Measurements from ENCODE around the gene ZNF697. TPM values are rescaled to one million over a fixed set of nuclear protein-coding genes. Genes with fewer than 3 reads are reported as not detected.

The ZNF697 gene
- polyA plus RNA-seq, 1 donor (not counting 4 experiments of a cell fraction or from before 2014, with no cell fraction given), result 4.7 TPM

DNA sequence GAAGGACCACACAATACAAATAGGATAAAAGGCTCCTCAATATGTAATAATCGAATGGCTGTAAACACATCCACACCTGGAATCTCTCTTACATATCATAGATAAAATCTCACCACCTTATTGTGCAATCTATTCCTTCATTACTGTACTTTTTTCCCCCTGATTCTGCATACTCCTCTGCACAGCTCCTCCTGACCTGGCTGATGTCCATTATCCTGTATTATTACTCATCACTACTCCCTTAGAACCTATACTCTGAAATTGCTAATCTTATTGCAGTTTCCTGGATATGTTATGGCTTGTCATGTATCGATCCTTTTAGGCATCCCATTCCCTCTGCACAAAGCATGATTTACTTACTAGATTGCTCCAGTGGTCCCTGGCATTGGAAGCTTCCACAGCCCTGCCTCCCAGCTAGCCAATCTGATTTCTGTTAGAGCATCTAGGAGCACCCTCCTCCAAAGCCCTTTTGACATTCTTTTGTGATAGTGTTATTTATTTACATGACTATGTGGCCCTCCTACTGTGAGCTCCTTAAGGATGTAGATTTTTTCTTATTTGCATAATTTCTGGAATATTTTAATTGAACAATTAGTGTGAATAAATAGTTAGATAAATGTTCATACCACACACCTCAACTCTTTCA, 39.5 kb upstream of the ZNF697 start:
- peak overlapping the region; percentile 81 for H3K27ac ChIP-seq (ENCODE audit: control insufficient read depth, insufficient read depth, low read length)
- FAIRE-seq, result peak; percentile 43

GRCh38 chr1:119686661-119687060, 38.6 kb upstream of the ZNF697 start:
- no peaks in the 10 kb centered on the region for H3K9me3 ChIP-seq (ENCODE audit: control insufficient read depth, low read depth, low read length)
- H3K36me3 ChIP-seq (ENCODE audit: control insufficient read depth in 2 of 2, extremely low read depth in 1 of 2, insufficient read depth in 2 of 2, low read length in 2 of 2), result no peaks in the 10 kb centered on the region
- peak overlapping the region; percentile 63 for H2AFZ ChIP-seq (ENCODE audit: control insufficient read depth, low read length)
- H3K79me2 ChIP-seq (ENCODE audit: control insufficient read depth, insufficient read depth, low read length), result no peaks in the 10 kb centered on the region
- H3K9ac ChIP-seq (ENCODE audit: control insufficient read depth, extremely low read depth, insufficient read depth, low read length), result no peak overlapping the region
- H3K4me2 ChIP-seq (ENCODE audit: control insufficient read depth, extremely low read depth, insufficient read depth, low read depth, low read length), result peak overlapping the region; percentile 87
- peak overlapping the region; percentile 81 for H3K27ac ChIP-seq (ENCODE audit: control insufficient read depth, insufficient read depth, low read length)
- H4K20me1 ChIP-seq (ENCODE audit: control insufficient read depth, extremely low read depth, insufficient read depth, low read length), result no peaks in the 10 kb centered on the region
- H3K4me3 ChIP-seq (ENCODE audit: control insufficient read depth in 2 of 3, extremely low read depth in 1 of 3, insufficient read depth in 2 of 3, low read depth in 1 of 3, low read length in 3 of 3), result peak overlapping the region in 2 of 3 experiments; percentile 24 to 34
- TF ChIP-seq CTCF (optimal IDR thresholded peaks at IDR 0.05 in 1 of 3, IDR thresholded peaks at IDR 0.05 in 1 of 3, conservative IDR thresholded peaks at IDR 0.05 in 1 of 3; ENCODE audit: extremely low read depth in 1 of 3, insufficient read depth in 2 of 3, low read length in 3 of 3), result no peak
- no peak for TF ChIP-seq EZH2 (IDR thresholded peaks at IDR 0.05; ENCODE audit: low read length)
- H3K27me3 ChIP-seq (ENCODE audit: control insufficient read depth, extremely low read depth, insufficient read depth, low read length), result no peaks in the 10 kb centered on the region
- dilution Hi-C loops (cut with MboI; ENCODE audit: extremely low pct_ligation_motif_present, low sequenced_read_pairs), result no loop called here
- DNase-seq (ENCODE audit: low read depth, low spot score) (no peak), FAIRE-seq (peak; percentile 92)
- peaks cover 4% of the 10 kb centered on the region for H3K9me1 ChIP-seq (ENCODE audit: control insufficient read depth, extremely low read depth, insufficient read depth, low read length)
- peaks cover 40% of the 10 kb centered on the region for H3K4me1 ChIP-seq (ENCODE audit: control insufficient read depth, extremely low read depth, insufficient read depth, low read length)

More for the DNA sequence above, 39.5 kb upstream of the ZNF697 start:
- peaks cover 37% of the 10 kb centered on the region for H3K4me1 ChIP-seq (ENCODE audit: control insufficient read depth, extremely low read depth, insufficient read depth, low read length)
- no peak for DNase-seq (ENCODE audit: low read depth, low spot score)
- peaks cover 4% of the 10 kb centered on the region for H3K9me1 ChIP-seq (ENCODE audit: control insufficient read depth, extremely low read depth, insufficient read depth, low read length)
- dilution Hi-C loops (cut with MboI; ENCODE audit: extremely low pct_ligation_motif_present, low sequenced_read_pairs), result no loop called here
- H3K4me2 ChIP-seq (ENCODE audit: control insufficient read depth, extremely low read depth, insufficient read depth, low read depth, low read length), result peak overlapping the region; percentile 87
- TF ChIP-seq EZH2 (IDR thresholded peaks at IDR 0.05; ENCODE audit: low read length) (no peak), CTCF (optimal IDR thresholded peaks at IDR 0.05 in 1 of 3, IDR thresholded peaks at IDR 0.05 in 1 of 3, conservative IDR thresholded peaks at IDR 0.05 in 1 of 3; ENCODE audit: extremely low read depth in 1 of 3, insufficient read depth in 2 of 3, low read length in 3 of 3) (no peak)
- H3K4me3 ChIP-seq (ENCODE audit: control insufficient read depth in 2 of 3, extremely low read depth in 1 of 3, insufficient read depth in 2 of 3, low read depth in 1 of 3, low read length in 3 of 3), result peak overlapping the region in 2 of 3 experiments; percentile 40 to 56
- H2AFZ ChIP-seq (ENCODE audit: control insufficient read depth, low read length), result no peak overlapping the region
- peak overlapping the region; percentile 25 for H3K9ac ChIP-seq (ENCODE audit: control insufficient read depth, extremely low read depth, insufficient read depth, low read length)
- H3K36me3 ChIP-seq (ENCODE audit: control insufficient read depth in 2 of 2, extremely low read depth in 1 of 2, insufficient read depth in 2 of 2, low read length in 2 of 2), result no peaks in the 10 kb centered on the region
- no peaks in the 10 kb centered on the region for H3K9me3 ChIP-seq (ENCODE audit: control insufficient read depth, low read depth, low read length)
- H3K79me2 ChIP-seq (ENCODE audit: control insufficient read depth, insufficient read depth, low read length), result no peaks in the 10 kb centered on the region
- no peaks in the 10 kb centered on the region for H4K20me1 ChIP-seq (ENCODE audit: control insufficient read depth, extremely low read depth, insufficient read depth, low read length)
- H3K27me3 ChIP-seq (ENCODE audit: control insufficient read depth, extremely low read depth, insufficient read depth, low read length), result no peaks in the 10 kb centered on the region

Data from keratinocyte (primary cell).